HepG2 (cell line): ENCODE measurements around the gene NFE2L2. TPM values are rescaled to one million over a fixed set of nuclear protein-coding genes. Genes with fewer than 3 reads are reported as not detected.

ENCODE experiments used
- ATF5 ChIP-seq: sonication (generic); formaldehyde crosslinking; IDR thresholded peaks from 2 replicates; pipeline ENCODE4 v1.4.0; 2020; ENCODE audit warnings: mild to moderate bottlenecking, low read depth, missing genetic modification reagents
- ATF7 ChIP-seq, 2 experiments: fragments of 450-650 bp in 1 of 2; sonication (generic) in 1 of 2; formaldehyde crosslinking in 1 of 2; IDR thresholded peaks; 2 replicates each; pipeline versions ENCODE4 v1.4.0 to v1.6.1; 2016 to 2020; ENCODE audit warnings: antibody characterized with exemption in 1 of 2, mild to moderate bottlenecking in 1 of 2, missing genetic modification reagents in 1 of 2
- BORCS8-MEF2B ChIP-seq: sonication (generic); formaldehyde crosslinking; IDR thresholded peaks from 2 replicates; pipeline ENCODE4 v1.8.0; 2022; ENCODE audit warnings: mild to moderate bottlenecking, missing genetic modification reagents
- EEA1 ChIP-seq: sonication (generic); formaldehyde crosslinking; IDR thresholded peaks from 2 replicates; pipeline ENCODE4 v1.5.1; 2020; ENCODE audit warnings: mild to moderate bottlenecking, missing genetic modification reagents, borderline replicate concordance
- HDAC2 ChIP-seq: sonication (generic); formaldehyde crosslinking; IDR thresholded peaks from 2 replicates; pipeline ENCODE4 v1.4.0; 2020; ENCODE audit warnings: missing genetic modification reagents
- HOXA5 ChIP-seq: sonication (generic); formaldehyde crosslinking; IDR thresholded peaks from 2 replicates; pipeline ENCODE4 v1.4.0; 2020; ENCODE audit warnings: missing genetic modification reagents
- NR2F2 ChIP-seq: IDR thresholded peaks from 2 replicates; pipeline ENCODE4 v1.6.1; 2012; ENCODE audit warnings: low read depth, inconsistent platforms, borderline replicate concordance
- RBM39 ChIP-seq: fragments of 200-400 bp; formaldehyde crosslinking; IDR thresholded peaks from one replicate; pipeline ENCODE4 v1.6.1; 2018; ENCODE audit warnings: antibody characterized with exemption, mild to moderate bottlenecking, low read depth, low read length; ENCODE audit not compliant: poor library complexity, severe bottlenecking
- SP1 ChIP-seq, 2 experiments: fragments of 450-650 bp in 1 of 2; sonication (generic) in 1 of 2; formaldehyde crosslinking in 1 of 2; IDR thresholded peaks; 2 replicates each; pipeline versions ENCODE4 v1.4.0 to v1.6.1; 2016 to 2020; ENCODE audit warnings: missing genetic modification reagents in 1 of 2
- ZIK1 ChIP-seq: sonication (generic); formaldehyde crosslinking; IDR thresholded peaks from 2 replicates; pipeline ENCODE4 v1.5.0; 2020; ENCODE audit warnings: mild to moderate bottlenecking, low read depth, missing genetic modification reagents, borderline replicate concordance
- ZNF263 ChIP-seq: sonication (generic); formaldehyde crosslinking; IDR thresholded peaks from 2 replicates; pipeline ENCODE4 v1.4.0; 2020; ENCODE audit warnings: missing genetic modification reagents
- ZNF792 ChIP-seq: IDR thresholded peaks from 2 replicates; pipeline ENCODE4 v1.6.1; 2016
- ZNF883 ChIP-seq: sonication (generic); formaldehyde crosslinking; IDR thresholded peaks from 2 replicates; pipeline ENCODE4 v1.5.1; 2020; ENCODE audit warnings: mild to moderate bottlenecking, missing genetic modification reagents; ENCODE audit errors: not compliant biosample characterization
- polyA plus RNA-seq, 8 experiments: library from polyadenylated mRNA; depleted of rRNA in 3 of 8; stranded (reverse) in 7 of 8; unstranded in 1 of 8; fragments of >200 nt; fragmentation: Illumina TruSeq in 4 of 8; extraction: Trizol in 4 of 8; gene quantifications; 2 replicates each; pipeline versions ENCODE4 v1.2.1 to v1.2.3, GENCODE V29; 2011 to 2016; ENCODE audit warnings: low read depth in 4 of 8, missing spikeins in 1 of 8, mixed read lengths in 1 of 8; ENCODE audit not compliant: insufficient read depth in 1 of 8
- total RNA-seq, 5 experiments: library from RNA; depleted of rRNA; stranded (reverse); fragments of >200 nt; fragmentation: Illumina TruSeq; extraction: Trizol; gene quantifications; 2 replicates each; pipeline ENCODE4 v1.2.3, GENCODE V29; 2016; ENCODE audit warnings: low read depth in 1 of 5
- TF ChIP-seq, protein P1 (sequence below): sonication (generic); formaldehyde crosslinking; IDR thresholded peaks from 2 replicates; pipeline ENCODE4 v1.4.0; 2020; ENCODE audit warnings: missing genetic modification reagents; ENCODE audit errors: not compliant biosample characterization
- TF ChIP-seq, protein P2 (sequence below): sonication (generic); formaldehyde crosslinking; IDR thresholded peaks from 2 replicates; pipeline ENCODE4 v1.4.0; 2020; ENCODE audit warnings: mild to moderate bottlenecking, missing genetic modification reagents
- TF ChIP-seq, protein P3 (sequence below), 2 experiments: fragments of 450-650 bp in 1 of 2; sonication (generic) in 1 of 2; formaldehyde crosslinking in 1 of 2; IDR thresholded peaks; 2 replicates each; pipeline versions ENCODE4 v1.6.1 to v1.8.0; 2016 to 2022; ENCODE audit warnings: antibody characterized with exemption in 1 of 2, mild to moderate bottlenecking in 1 of 2, missing genetic modification reagents in 1 of 2

NFE2L2 gene
- total and polyA plus RNA-seq, 2 of the 13 experiments (the other 11 are each of a cell fraction or from before 2014, with no cell fraction given), result 84.6 to 215 TPM

DNA sequence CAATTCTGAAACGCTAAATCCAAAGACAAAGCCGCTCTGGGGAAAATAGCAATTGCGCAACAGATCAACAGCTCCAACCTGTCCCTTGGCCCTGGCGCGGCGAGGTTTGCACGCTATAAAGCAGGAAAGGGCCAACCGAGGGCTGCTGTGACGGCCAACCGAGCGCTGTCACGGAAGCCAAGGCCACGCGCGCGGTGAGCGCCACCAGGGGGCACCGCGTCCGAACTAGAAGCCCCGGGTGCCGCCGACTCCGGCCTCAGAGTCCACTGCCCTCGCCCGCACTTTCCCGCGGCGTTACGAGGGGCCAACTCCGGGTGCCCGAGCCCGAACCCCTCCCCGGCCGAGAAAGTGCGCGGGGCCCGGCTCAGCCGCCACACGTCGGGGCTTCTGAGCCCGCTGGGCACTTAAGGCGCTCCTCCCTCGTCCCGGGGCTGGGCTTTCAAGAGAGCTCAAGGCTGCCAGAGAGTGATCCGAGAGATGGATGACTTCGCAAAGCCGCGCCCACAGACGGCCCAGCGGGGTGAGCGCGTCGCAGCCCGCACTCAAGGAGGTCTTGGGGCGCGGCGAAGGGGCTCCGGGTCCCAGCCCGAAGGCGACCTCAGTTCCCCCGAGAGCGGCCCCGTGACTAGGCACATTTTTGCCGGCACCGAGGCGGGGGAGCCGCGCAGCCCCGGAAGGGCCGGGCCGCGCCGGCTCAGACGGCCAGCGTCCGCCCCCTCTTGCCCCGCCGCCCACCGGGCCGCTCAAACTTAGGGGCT is 897 bp downstream of the NFE2L2 start (continued):
- peak; percentile 74; the same call in 1 of the 2 replicates for TF ChIP-seq NR2F2
- TF ChIP-seq RBM39, result peak; percentile 99
- TF ChIP-seq, protein P1, sequence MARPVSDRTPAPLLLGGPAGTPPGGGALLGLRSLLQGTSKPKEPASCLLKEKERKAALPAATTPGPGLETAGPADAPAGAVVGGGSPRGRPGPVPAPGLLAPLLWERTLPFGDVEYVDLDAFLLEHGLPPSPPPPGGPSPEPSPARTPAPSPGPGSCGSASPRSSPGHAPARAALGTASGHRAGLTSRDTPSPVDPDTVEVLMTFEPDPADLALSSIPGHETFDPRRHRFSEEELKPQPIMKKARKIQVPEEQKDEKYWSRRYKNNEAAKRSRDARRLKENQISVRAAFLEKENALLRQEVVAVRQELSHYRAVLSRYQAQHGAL, result no peak
- 0 out of 2 replicates have a peak, but pooled peaks have one; percentile 6 for TF ChIP-seq ATF7 (IDR thresholded peaks at IDR 0.05)
- peak; percentile 46; the same call in 1 of the 2 replicates for TF ChIP-seq ATF7 (CRISPR knock-in tag; IDR thresholded peaks at IDR 0.05)
- TF ChIP-seq, protein P2, sequence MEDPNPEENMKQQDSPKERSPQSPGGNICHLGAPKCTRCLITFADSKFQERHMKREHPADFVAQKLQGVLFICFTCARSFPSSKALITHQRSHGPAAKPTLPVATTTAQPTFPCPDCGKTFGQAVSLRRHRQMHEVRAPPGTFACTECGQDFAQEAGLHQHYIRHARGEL (CRISPR knock-in tag), result no peak
- no peak; the same call in none of the 2 replicates for TF ChIP-seq ATF5 (CRISPR knock-in tag)
- TF ChIP-seq ZIK1 (CRISPR knock-in tag), result peak; percentile 97
- TF ChIP-seq, protein P3, sequence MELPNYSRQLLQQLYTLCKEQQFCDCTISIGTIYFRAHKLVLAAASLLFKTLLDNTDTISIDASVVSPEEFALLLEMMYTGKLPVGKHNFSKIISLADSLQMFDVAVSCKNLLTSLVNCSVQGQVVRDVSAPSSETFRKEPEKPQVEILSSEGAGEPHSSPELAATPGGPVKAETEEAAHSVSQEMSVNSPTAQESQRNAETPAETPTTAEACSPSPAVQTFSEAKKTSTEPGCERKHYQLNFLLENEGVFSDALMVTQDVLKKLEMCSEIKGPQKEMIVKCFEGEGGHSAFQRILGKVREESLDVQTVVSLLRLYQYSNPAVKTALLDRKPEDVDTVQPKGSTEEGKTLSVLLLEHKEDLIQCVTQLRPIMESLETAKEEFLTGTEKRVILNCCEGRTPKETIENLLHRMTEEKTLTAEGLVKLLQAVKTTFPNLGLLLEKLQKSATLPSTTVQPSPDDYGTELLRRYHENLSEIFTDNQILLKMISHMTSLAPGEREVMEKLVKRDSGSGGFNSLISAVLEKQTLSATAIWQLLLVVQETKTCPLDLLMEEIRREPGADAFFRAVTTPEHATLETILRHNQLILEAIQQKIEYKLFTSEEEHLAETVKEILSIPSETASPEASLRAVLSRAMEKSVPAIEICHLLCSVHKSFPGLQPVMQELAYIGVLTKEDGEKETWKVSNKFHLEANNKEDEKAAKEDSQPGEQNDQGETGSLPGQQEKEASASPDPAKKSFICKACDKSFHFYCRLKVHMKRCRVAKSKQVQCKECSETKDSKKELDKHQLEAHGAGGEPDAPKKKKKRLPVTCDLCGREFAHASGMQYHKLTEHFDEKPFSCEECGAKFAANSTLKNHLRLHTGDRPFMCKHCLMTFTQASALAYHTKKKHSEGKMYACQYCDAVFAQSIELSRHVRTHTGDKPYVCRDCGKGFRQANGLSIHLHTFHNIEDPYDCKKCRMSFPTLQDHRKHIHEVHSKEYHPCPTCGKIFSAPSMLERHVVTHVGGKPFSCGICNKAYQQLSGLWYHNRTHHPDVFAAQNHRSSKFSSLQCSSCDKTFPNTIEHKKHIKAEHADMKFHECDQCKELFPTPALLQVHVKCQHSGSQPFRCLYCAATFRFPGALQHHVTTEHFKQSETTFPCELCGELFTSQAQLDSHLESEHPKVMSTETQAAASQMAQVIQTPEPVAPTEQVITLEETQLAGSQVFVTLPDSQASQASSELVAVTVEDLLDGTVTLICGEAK (IDR thresholded peaks at IDR 0.05), result no peak
- TF ChIP-seq, protein P3 (CRISPR knock-in tag; IDR thresholded peaks at IDR 0.05), result peak; percentile 95
- peak; percentile 52 for TF ChIP-seq ZNF263
- no peak for TF ChIP-seq EEA1 (CRISPR knock-in tag)
- peak; percentile 99 for TF ChIP-seq HDAC2 (CRISPR knock-in tag)
- no peak for TF ChIP-seq SP1 (IDR thresholded peaks at IDR 0.05)
- TF ChIP-seq SP1 (CRISPR knock-in tag; IDR thresholded peaks at IDR 0.05), result peak; percentile 75
- TF ChIP-seq BORCS8-MEF2B (CRISPR knock-in tag), result peak; percentile 98
- TF ChIP-seq ZNF883 (CRISPR knock-in tag), result peak; percentile 84
- TF ChIP-seq ZNF792, result peak; percentile 96
- peak; percentile 93 for TF ChIP-seq HOXA5 (CRISPR knock-in tag)
